Mammary epithelial cell (primary cell): Measurements from ENCODE around the gene NUP133.

Source experiments
- EZH2 ChIP-seq: IDR thresholded peaks from 2 replicates; pipeline ENCODE4 v1.6.1; 2012; ENCODE audit warnings: low read length, inconsistent platforms, borderline replicate concordance
- TF ChIP-seq, protein P1 (sequence below), 2 donors: IDR thresholded peaks in 1 of 2; conservative IDR thresholded peaks in 1 of 2; 2 replicates each; pipeline ENCODE4 v1.5.1; 2011 to 2012; ENCODE audit warnings: inconsistent platforms in 2 of 2, low read length in 2 of 2, mild to moderate bottlenecking in 2 of 2, control low read depth in 1 of 2, low read depth in 1 of 2; ENCODE audit not compliant: insufficient read depth in 1 of 2; ENCODE audit errors: extremely low read depth in 1 of 2

DNA sequence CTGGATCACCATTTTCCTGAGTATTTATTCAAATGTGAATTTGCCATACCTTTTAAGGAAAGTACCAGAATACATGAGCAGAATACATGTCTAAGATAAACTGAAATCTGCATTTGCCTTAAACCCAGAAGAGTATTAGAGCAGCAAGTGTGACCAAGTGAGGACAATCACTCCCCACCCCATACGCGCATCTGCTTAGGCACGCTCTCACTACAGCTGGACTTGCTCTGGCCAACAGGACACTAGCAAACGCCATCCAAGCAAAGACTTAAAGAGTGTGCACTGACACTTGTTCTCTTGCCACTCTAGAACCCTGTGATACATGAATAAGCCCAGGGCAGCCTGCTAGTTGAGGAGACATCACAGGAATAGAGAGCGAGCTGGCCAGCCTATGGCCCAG, 25.6 kb downstream of the NUP133 start:
- TF ChIP-seq, protein P1, sequence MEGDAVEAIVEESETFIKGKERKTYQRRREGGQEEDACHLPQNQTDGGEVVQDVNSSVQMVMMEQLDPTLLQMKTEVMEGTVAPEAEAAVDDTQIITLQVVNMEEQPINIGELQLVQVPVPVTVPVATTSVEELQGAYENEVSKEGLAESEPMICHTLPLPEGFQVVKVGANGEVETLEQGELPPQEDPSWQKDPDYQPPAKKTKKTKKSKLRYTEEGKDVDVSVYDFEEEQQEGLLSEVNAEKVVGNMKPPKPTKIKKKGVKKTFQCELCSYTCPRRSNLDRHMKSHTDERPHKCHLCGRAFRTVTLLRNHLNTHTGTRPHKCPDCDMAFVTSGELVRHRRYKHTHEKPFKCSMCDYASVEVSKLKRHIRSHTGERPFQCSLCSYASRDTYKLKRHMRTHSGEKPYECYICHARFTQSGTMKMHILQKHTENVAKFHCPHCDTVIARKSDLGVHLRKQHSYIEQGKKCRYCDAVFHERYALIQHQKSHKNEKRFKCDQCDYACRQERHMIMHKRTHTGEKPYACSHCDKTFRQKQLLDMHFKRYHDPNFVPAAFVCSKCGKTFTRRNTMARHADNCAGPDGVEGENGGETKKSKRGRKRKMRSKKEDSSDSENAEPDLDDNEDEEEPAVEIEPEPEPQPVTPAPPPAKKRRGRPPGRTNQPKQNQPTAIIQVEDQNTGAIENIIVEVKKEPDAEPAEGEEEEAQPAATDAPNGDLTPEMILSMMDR (conservative IDR thresholded peaks at IDR 0.05 in 1 of 2, IDR thresholded peaks at IDR 0.05 in 1 of 2; ENCODE audit: extremely low read depth in 1 of 2, insufficient read depth in 1 of 2, low read depth in 1 of 2, low read length in 2 of 2): no peak
- TF ChIP-seq EZH2: no peak
